GM21737 (cell line): ENCODE measurements around the gene KCNK15.
"Not testable (repeated sequence)": the region's sequence is repeated elsewhere in the genome, so short reads cannot be mapped to it uniquely, and the experiment has no call there.

Experiments used
- ATAC-seq: cut with Tn5 transposase; IDR thresholded peaks from one replicate; pipeline ENCODE4 v1.9.1; 2021; ENCODE audit warnings: mild to moderate bottlenecking, moderate library complexity; ENCODE audit not compliant: unreplicated experiment

KCNK15 gene

DNA sequence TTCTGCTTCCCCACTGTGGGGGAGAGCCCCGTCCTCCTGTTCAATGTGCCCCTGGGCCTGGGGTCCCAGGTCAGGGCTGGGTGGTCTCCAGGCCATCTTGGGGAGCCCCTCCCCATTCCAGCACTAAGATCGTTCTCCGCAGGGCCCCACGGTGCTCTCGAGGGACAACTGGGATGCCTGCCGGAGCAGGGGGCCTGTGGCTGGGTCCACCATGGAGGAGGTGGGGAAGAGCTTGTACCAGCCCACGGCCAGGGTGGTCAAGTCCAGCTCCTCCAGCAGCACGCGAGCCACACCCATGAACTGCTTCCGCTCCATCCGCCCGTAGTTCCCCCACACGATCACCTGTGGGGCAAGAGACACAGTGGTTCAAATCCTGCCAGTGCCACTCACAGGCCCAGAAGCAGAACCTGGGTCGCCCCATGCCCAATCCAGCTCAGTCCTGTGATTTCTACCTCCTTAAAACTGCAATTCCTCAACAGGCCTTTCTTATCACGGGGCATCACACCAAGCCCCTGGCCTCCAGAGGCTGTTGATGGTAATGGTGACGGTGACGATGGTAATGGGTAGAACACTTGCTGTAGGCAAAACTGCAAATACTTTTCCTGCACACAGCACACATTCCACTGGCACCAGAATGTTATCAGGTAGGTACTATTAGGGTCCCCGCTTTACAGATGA lies 10.5 kb downstream of the KCNK15 start:
- ATAC-seq: no peak

DNA sequence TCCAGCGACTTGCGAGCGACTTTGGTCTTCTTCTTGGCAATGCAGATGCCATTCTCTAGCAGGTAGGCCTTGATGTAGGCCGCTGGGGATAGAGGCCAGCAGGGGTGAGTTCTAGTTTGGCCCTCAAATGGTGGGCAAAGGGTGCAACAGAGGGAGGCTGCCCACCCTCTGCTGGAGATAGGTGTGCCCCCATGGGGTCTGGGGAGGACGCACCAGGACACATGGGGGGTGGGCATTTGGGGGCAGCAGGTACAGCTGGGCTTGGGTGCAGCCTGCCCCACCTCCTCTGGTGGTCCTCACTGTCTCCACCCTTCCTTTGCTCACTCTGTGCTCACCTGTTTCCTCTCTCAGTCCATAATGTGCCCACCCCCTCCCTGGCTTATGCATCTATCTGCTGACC lies 11.3 kb downstream of the KCNK15 start:
- no peak for ATAC-seq

DNA sequence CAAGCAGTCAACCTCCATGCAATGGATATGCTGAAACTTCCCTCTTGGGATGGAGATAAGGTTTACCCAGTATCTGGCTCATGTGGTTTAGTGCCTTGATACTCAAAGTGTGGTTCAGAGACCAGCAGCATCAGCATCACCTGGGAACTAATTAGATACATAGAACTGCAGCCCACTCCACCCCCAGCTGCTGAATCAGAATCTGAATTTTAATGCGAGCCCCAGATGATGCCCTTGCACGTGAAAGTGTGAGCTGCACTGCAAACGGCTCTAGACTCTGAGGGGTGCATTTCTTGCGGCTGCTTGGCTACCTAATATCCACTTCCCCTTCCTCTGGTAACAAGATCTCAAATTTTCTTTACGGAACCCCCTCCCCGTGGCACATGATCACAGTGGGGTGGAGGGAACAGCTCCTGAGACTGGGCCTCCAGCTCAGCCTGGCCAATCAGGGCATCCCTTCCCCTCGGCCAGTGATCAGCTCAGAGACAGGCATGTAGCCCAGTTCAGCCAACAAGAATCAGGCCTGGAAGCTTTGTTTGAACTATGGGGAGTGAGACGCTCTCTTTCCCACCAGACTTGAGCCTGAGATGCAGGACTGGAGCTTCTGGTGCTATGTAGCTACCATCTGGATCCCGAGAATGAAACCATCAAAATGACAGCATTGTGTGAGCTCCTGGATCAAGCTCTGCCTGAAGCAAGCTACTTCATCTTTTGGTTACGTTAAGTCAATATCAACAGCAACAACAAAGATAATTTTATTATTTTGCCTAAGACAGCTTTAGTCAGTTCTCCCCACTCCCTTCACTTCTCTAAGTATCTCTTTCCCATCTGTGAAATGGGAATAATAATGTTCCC lies 12.8 kb downstream of the KCNK15 start:
- ATAC-seq: no peak

DNA sequence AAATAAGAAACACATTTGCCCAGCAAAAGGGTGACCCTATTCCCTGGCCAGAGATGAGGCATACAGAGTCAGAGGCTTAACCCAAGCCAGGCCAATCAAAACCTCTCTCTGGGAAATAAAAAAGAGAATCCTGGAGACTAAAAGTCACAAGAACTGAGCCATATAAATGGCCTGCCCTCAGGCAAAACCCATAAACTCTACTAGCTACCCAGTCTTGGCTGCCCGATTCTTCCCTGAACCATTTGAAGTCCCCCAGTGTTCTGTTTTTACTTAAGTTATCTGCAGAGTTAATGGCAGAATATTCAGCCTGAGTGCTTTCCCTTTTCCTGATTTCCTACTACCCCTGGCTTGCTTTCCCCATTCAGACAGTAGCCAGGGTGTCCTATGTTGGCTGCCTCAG lies 13.9 kb downstream of the KCNK15 start:
- ATAC-seq: no peak

DNA sequence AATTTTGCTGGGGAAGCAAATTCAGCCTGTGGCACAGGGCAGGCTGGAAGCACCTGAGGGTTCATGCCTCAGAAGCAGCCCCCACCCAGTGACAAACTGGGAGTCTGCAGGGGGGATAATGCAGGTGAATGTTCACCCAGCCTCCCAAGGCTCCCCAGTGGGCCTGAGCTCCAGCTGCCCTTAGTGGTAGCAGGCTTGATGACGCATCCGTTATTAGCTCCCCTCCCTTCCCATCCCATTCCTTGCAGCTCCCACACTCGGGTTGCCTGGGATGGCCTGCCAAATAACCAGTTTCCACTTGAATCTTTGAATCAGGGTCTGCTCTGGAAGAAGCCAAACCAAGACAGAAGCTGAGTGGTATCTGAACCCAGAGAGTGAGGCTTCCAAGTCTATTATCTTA lies 15.8 kb downstream of the KCNK15 start:
- no peak for ATAC-seq

DNA sequence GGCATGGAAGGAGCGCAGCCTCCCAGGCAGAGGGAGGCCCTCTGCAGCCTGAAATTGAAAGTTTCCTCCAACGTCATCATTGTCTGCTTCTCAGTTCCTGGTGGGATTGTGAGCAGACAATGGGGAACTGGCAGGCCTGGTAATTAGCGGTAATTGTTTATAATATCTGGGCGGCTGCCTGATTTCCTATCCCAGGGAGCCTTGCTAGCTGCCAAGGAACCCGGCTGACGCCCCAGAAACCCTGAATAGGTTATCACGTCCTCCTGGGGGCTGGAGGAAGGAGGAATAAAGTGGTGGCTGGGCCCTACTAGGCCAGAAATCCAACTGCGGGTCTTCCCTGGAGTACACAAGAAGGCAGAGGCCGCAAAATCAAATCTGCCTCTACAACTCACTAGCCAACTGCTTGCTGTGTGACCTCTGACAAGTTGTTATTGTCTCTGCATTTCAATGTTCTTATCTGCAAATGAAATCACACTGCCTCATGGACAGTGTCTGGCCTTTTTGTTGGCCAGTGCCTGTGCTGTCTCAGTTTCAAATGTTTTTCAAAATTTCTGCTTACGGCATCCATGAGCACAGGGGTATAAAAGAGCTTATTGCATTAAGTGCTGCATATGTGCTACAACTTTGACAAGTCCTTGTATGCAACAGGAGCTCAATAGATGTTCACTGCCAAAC lies 16.9 kb downstream of the KCNK15 start:
- no peak for ATAC-seq

DNA sequence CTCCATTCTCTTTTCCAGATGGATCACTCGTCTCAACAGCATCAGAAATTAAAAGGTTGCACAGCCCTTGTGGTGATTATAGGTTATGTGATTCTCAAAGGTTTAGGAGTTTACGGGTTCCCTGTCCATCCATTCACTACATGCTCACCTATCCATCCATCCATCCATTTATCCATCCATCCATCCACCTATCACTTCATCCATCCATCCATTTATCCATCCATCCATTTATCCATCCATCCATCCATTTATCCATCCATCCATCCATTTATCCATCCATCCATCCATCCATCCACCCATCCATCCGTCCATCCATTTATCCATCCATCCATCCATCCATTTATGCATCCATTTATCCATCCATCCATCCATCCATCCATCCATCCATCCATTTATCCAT lies 18.1 kb downstream of the KCNK15 start:
- not testable (repeated sequence) for ATAC-seq

- ATAC-seq: no peak
These were observed 19.4 kb downstream of the KCNK15 start for GRCh38 chr20:44765091-44765490.

DNA sequence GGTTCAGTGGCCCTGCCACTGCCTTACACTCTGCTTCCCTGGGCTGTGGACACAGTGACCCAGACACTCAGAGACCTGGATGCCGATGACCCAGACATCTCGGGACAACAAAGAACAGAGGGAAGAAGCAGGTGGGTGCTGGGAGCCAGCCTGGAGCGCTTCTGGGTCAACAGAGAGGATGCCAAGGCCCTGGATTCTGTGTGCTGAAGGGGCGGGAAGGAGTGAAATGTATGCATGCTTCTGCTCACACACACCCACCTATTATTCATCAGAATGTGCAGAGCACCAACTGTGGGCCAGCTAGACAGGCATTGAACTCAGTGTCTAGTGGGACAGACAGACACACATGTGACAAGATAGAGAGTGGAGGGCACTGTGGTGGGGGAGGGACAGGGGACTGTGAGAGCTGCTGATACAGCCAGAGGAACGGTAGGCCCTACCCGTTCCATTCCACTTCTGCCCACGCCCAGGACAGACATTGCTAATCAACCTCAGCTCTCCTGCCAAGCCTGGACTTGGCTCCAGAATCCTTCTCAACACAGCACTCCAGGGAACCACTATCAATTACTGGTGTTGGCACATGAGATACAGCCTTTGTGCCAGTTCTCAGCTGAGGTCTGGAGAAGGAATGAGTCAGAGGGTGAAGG lies 20.2 kb downstream of the KCNK15 start:
- ATAC-seq: no peak

DNA sequence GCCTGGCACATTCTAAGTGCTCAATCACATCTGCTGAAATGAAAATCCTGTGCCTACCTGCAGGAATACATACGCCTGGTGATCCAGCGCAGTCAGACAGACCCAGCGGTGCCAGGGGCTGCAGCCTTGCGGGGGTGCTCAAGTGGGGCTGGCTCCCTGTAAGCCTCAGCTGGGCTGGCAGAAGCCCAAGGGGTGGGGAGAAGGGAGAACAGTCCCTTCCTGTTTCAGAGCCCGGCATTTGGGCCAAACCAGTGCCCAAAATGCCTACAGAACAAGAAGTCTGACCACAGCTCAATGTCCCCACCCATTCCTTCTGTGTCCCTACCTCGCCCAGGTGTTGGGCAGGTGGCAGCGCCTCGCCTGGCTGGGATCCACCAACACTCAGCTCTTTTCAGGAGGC lies 22.6 kb downstream of the KCNK15 start:
- no peak for ATAC-seq

GRCh38 chr20:44768854-44769480 lies 23.3 kb downstream of the KCNK15 start:
- no peak for ATAC-seq

DNA sequence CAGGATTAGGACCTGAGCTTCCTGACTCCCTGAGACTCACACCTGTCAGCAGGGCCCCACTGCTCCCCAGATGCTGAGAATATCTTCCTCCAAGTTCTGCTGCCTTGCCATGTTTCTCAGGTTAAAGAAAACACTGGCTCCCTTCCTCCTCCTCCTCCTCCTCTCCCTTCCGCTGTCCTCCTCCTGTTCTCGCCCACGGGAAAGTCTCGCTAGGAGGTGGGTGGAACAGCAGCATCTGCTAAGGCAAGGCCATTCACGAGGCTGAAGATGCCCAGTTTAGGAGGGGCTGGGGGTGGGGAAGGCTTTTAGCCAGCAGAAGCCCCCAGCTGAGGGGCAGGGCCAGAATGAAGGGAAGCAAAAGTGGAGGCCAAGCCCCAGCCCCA lies 23.8 kb downstream of the KCNK15 start:
- ATAC-seq: no peak

DNA sequence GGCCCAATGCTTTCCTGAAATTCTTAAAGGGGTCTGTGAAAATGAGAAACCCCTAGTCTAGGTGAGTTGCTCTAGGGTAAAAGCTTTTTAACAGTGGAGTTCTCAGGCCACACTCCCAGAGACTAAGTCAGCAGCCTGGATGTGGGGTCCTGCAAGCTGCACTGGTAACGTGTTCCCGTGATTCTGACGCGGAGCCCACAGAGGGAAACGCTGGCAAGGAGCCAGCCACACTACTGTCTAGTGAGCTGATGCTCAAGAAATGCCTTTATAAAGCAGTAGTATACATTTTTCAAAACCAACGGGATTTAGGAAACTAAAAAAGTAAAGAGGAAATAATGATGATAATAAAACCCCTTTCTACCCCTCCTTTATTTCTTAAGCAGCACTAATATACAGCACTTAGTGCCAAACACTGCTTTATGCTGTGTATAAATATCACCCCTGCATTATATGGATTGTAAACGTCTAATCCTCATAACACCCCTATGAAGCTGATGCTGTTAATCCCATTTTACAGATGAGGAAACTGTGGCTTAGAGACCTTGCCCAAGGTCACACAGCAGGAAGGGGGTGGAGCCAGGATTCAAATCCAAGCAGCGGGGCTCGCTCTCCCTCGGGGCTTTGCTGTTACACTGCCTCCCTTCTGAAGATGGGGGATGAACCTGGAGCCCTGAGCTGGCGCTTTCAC lies 25.0 kb downstream of the KCNK15 start:
- no peak for ATAC-seq

DNA sequence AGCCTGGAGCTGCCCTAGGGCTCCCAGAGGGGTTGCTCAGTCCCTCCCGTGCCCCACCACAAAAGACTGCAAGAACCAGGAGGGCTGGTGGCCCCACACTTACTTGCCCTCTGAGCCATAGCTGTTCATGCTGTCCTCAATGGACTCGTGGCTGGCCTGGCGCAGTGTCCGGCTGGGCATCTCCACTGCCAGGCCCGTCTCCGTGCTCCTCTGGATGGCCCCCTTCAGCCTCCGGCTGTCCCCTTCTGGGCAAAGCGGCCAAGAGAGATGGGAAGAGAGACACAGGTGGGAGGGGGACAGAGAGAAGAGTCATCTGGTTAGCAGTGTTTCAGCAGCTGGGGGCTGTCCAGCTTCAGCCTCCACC lies 25.5 kb downstream of the KCNK15 start:
- no peak for ATAC-seq

- ATAC-seq: no peak
These were observed 27.0 kb downstream of the KCNK15 start for GRCh38 chr20:44772636-44773035.

- no peak for ATAC-seq
These were observed 27.6 kb downstream of the KCNK15 start for GRCh38 chr20:44773070-44773829.

DNA sequence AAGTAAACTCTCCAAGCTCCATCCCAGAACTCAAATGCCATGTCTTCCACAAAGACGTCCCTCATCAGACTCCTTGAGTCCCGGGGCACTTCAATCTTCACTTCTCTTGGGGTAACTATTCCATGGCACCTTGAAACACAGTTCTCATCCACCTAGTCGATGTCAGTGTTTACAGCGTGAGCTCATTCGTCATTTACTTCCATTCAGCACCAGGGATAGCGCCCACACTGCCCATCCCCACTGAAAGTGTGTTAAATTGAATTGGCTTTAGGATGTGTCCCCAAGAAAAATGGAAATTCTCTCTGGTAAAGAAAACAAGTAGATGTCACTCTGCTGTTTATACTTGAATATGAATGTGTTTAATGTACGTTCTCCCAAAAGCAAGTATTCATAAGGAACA lies 31.3 kb downstream of the KCNK15 start:
- no peak for ATAC-seq

- ATAC-seq: no peak
These were observed 34.6 kb downstream of the KCNK15 start for GRCh38 chr20:44780226-44780625.

DNA sequence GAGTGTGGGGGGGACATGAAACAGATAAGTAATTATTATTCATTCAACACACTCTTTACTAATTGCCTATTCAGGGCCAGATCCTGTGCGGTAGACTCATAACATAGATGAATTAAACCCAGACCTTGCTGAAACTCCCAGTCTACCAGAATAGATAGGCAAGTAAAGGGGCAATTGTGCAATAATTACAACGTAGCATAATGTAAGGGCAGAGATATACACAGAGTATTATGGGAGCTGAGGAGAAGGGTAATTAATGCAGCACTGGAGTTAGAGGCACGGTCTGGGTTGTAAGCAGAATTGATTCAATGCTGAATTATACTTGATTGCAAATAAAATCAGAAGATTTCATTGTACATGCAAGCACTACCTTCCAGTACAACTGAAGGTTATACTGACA lies 35.5 kb downstream of the KCNK15 start:
- no peak for ATAC-seq

DNA sequence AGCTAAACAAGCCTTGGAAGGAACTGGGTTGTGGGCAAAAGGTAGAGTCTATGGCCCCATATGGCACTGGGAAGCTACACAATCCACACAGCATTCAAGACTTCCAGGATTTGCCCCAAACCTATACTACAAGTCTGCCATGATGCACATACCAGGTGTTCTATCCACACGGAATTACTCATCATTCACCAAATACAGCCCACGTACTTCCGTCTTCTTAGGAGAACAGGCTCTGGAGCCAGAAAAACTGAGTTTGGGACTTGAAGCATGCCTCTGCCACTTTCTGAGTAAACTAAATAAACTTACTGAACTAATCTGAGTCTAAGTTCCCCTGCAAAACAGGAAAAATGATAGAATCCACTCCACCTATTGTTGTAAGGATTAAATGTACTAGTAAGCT lies 36.1 kb downstream of the KCNK15 start:
- no peak for ATAC-seq
